Umbilical cord (tissue), 2 donors: ENCODE data around the gene ABCC3. TPM values are rescaled to one million over a fixed set of nuclear protein-coding genes. Genes with fewer than 3 reads are reported as not detected.

ENCODE experiments used
- DNase-seq: peaks from one replicate; pipeline ENCODE4 v3.0.0-alpha.2; 2015; ENCODE audit warnings: low spot score
- total RNA-seq: library from RNA; depleted of rRNA; stranded (reverse); fragments of >200 nt; gene quantifications from one replicate; pipeline ENCODE4 v1.2.3, GENCODE V29; 2014; ENCODE audit warnings: low replicate concordance; ENCODE audit not compliant: insufficient read depth

ABCC3 gene
- total RNA-seq, 1 donor from 2014 or later: 16.9 TPM

GRCh38 chr17:50684288-50684611, 49.6 kb downstream of the ABCC3 start:
- DNase-seq: no peak

- DNase-seq: no peak
These were observed 50.1 kb downstream of the ABCC3 start for GRCh38 chr17:50684612-50685333.

- DNase-seq: no peak
These were observed 50.6 kb downstream of the ABCC3 start for GRCh38 chr17:50685334-50685665.

- no peak for DNase-seq
These were observed 51.2 kb downstream of the ABCC3 start for GRCh38 chr17:50685691-50686493.

- DNase-seq: peak; percentile 40
These were observed 52.0 kb downstream of the ABCC3 start for GRCh38 chr17:50686494-50687199.

GRCh38 chr17:50687200-50688066, 52.8 kb downstream of the ABCC3 start:
- no peak for DNase-seq

- no peak for DNase-seq
These were observed 53.6 kb downstream of the ABCC3 start for GRCh38 chr17:50688245-50688644.

- no peak for DNase-seq
These were observed 54.6 kb downstream of the ABCC3 start for GRCh38 chr17:50689251-50689650.

- DNase-seq: peak; percentile 29
These were observed 55.5 kb downstream of the ABCC3 start for GRCh38 chr17:50689956-50690886.

- no peak for DNase-seq
These were observed 56.3 kb downstream of the ABCC3 start for GRCh38 chr17:50690887-50691549.

- no peak for DNase-seq
These were observed 57.1 kb downstream of the ABCC3 start for GRCh38 chr17:50691550-50692447.

- no peak for DNase-seq
These were observed 57.9 kb downstream of the ABCC3 start for GRCh38 chr17:50692448-50693035.

- no peak for DNase-seq
These were observed 58.5 kb downstream of the ABCC3 start for GRCh38 chr17:50693036-50693682.

GRCh38 chr17:50696365-50696879, 61.7 kb downstream of the ABCC3 start:
- no peak for DNase-seq

- no peak for DNase-seq
These were observed 62.4 kb downstream of the ABCC3 start for GRCh38 chr17:50697062-50697461.

- no peak for DNase-seq
These were observed 63.1 kb downstream of the ABCC3 start for GRCh38 chr17:50697663-50698272.

GRCh38 chr17:50699410-50699809, 64.7 kb downstream of the ABCC3 start:
- DNase-seq: no peak
